Adrenal gland (tissue), 12 donors: Measurements from ENCODE around the gene SLC6A13. TPM values are rescaled to one million over a fixed set of nuclear protein-coding genes. Genes with fewer than 3 reads are reported as not detected.

Experiments
- DNase-seq, 7 donors: peaks; one replicate each; pipeline ENCODE4 v3.0.0-alpha.2; 2019 to 2020
- H3K27ac ChIP-seq, 5 donors: fragments of 200-600 bp; sonication (generic) in 4 of 5; 1 replicate in 3 of 5; 2 replicates in 2 of 5; pipeline versions ENCODE4 v1.5.1 to v1.8.0; 2016 to 2020; ENCODE audit warnings: mild to moderate bottlenecking in 1 of 5
- H3K27me3 ChIP-seq: fragments of 200-600 bp; 2 replicates; pipeline ENCODE4 v1.8.0; 2021
- H3K36me3 ChIP-seq, 2 donors: fragments of 200-600 bp; replicated peaks in 1 of 2; 1 replicate in 1 of 2; 2 replicates in 1 of 2; pipeline versions ENCODE4 v1.5.1 to v1.8.0; 2018 to 2022
- H3K4me1 ChIP-seq, 2 donors: fragments of 200-600 bp; replicated peaks in 1 of 2; 1 replicate in 1 of 2; 2 replicates in 1 of 2; pipeline versions ENCODE4 v1.5.1 to v1.8.0; 2018 to 2021
- H3K4me3 ChIP-seq, 4 donors: fragments of 200-600 bp; sonication (generic) in 3 of 4; one replicate each; pipeline ENCODE4 v1.5.1; 2016 to 2018
- H3K9me3 ChIP-seq, 3 donors: fragments of 200-600 bp; sonication (generic) in 1 of 3; replicated peaks in 1 of 3; 1 replicate in 2 of 3; 2 replicates in 1 of 3; pipeline versions ENCODE4 v1.5.1 to v1.8.0; 2016 to 2021
- CTCF ChIP-seq, 6 experiments: fragments of 450-650 bp in 4 of 6; fragments of 200-600 bp in 2 of 6; sonication (generic) in 1 of 6; IDR thresholded peaks; 1 replicate in 5 of 6; 2 replicates in 1 of 6; pipeline versions ENCODE4 v1.5.1 to v1.8.0; 2016 to 2021; ENCODE audit warnings: antibody characterized with exemption in 6 of 6, mild to moderate bottlenecking in 2 of 6, moderate library complexity in 1 of 6
- POLR2A ChIP-seq, 2 donors: fragments of 450-650 bp; IDR thresholded peaks; one replicate each; pipeline ENCODE4 v1.6.1; 2017; ENCODE audit warnings: antibody characterized with exemption in 2 of 2, mild to moderate bottlenecking in 2 of 2, moderate library complexity in 1 of 2
- WGBS, 4 donors: extraction: QIAGEN DNeasy Blood & Tissue Kit in 2 of 4; methylation state at CpG; one replicate each; pipeline versions ENCODE4 v1.1.5 to v1.1.7; 2013 to 2017; 5-methylcytosine and 5-hydroxymethylcytosine counted together
- intact Hi-C, 2 donors: fragments of 100-400 bp; cut with DNase I; formaldehyde crosslinking; loops; one replicate each; pipeline versions ENCODE4 v1.14.1 to v1.15.0; 2022 to 2023
- polyA plus RNA-seq, 3 donors: library from polyadenylated mRNA; stranded (reverse); fragments of 200-250 nt in 2 of 3; fragments of 350-450 nt in 1 of 3; fragmentation: Illumina TruSeq in 1 of 3; extraction: RNeasy Lipid Tissue Mini Kit (QIAGEN cat#74804) in 1 of 3; gene quantifications; one replicate each; pipeline ENCODE4 v1.2.3, GENCODE V29; 2013 to 2014
- total RNA-seq, 9 donors: library from RNA; depleted of rRNA in 4 of 9; stranded (reverse); fragments of >200 nt in 4 of 9; fragments of 120-200 nt in 1 of 9; fragmentation: NEBNext Ultra II Directional in 1 of 9; extraction: Animal tissue kit (Norgen Biotek cat#: 25700) in 1 of 9; gene quantifications; one replicate each; pipeline versions ENCODE4 v1.1.0 to v1.2.4, GENCODE V29; 2013 to 2023
- donor health status: healthy with polysubstance abuse.
- donor health status: Bipolar disorder and iron deficiency.
- donor health status: DM: yes; HTN: yes; CAD: no.
- donor health status: DM: no; HTN: no; CAD: no.
- donor health status: DM: no; HTN: no; CAD: no.
- donor health status: DM: yes; HTN: yes; CAD: no.

The SLC6A13 gene
- total and polyA plus RNA-seq, 12 donors = 0.22 to 1.0 (median 0.64) TPM; not detected in 6

- DNase-seq = no peak
- no peaks in the 10 kb centered on the region for H3K36me3 ChIP-seq
- H3K4me1 ChIP-seq = peaks cover 0 to 11% of the 10 kb centered on the region in 2 donors
- WGBS, 4 donors = 67 to 80% (median 78%) methylated on average over 13 to 15 of the region's 15 CpGs
- H3K27me3 ChIP-seq = no peaks in the 10 kb centered on the region
- no peak for TF ChIP-seq POLR2A (IDR thresholded peaks at IDR 0.05)
- TF ChIP-seq CTCF (IDR thresholded peaks at IDR 0.05) = no peak
- no peak overlapping the region for H3K4me3 ChIP-seq
- H3K9me3 ChIP-seq = no peaks in the 10 kb centered on the region
- no peak overlapping the region for H3K27ac ChIP-seq
- intact Hi-C loops = no loop called here
Measured at GRCh38 chr12:172732-173161, 89.9 kb downstream of the SLC6A13 start.

GRCh38 chr12:171743-172676 is 90.6 kb downstream of the SLC6A13 start:
- Histone ChIP-seq H3K4me1 (peaks cover 0 to 8% of the 10 kb centered on the region in 2 donors), H3K9me3 (no peaks in the 10 kb centered on the region), H3K27ac (no peak overlapping the region), H3K36me3 (no peaks in the 10 kb centered on the region), H3K27me3 (no peaks in the 10 kb centered on the region), H3K4me3 (no peak overlapping the region)
- no peak for DNase-seq
- 63 to 83% (median 71%) methylated on average over 11 to 18 of the region's 18 CpGs for WGBS, 4 donors
- TF ChIP-seq POLR2A (IDR thresholded peaks at IDR 0.05) (no peak), CTCF (IDR thresholded peaks at IDR 0.05) (no peak)
- intact Hi-C loops = no loop called here

- no peaks in the 10 kb centered on the region for H3K27me3 ChIP-seq
- WGBS, 4 donors = 87 to 95% (median 91%) methylated on average over 10 of the region's 10 CpGs
- H3K36me3 ChIP-seq = no peaks in the 10 kb centered on the region
- no peaks in the 10 kb centered on the region for H3K9me3 ChIP-seq
- peaks cover 0 to 2% of the 10 kb centered on the region in 2 donors for H3K4me1 ChIP-seq
- no peak overlapping the region for H3K27ac ChIP-seq
- TF ChIP-seq CTCF (IDR thresholded peaks at IDR 0.05) (no peak), POLR2A (IDR thresholded peaks at IDR 0.05) (no peak)
- no peak for DNase-seq
- no peak overlapping the region for H3K4me3 ChIP-seq
- intact Hi-C loops = no loop called here
Measured at GRCh38 chr12:171276-171675, 91.4 kb downstream of the SLC6A13 start.

Other genes with a start within 250 kb of the SLC6A13 start
- 1 to 10 TPM in 4 of 9 donors, under 1 TPM in 5; 0.13 to 6.3 (median 0.75) TPM for gene IQSEC3, start 196.1 kb downstream of the SLC6A13 start, total RNA-seq
- 1 to 10 TPM in 2 of 3 donors, under 1 TPM in 1; 0.59 to 5.0 (median 2.1) TPM for gene IQSEC3, start 196.1 kb downstream of the SLC6A13 start, polyA plus RNA-seq
- 1 to 10 TPM in 6 of 9 donors, under 1 TPM in 3; 0.33 to 4.3 (median 1.5) TPM for gene SLC6A12, start 48.7 kb downstream of the SLC6A13 start, total RNA-seq
- 1 to 10 TPM in 1 of 3 donors, under 1 TPM in 2; 0.35 to 2.6 (median 0.57) TPM for gene SLC6A12, start 48.7 kb downstream of the SLC6A13 start, polyA plus RNA-seq
- gene KDM5A, start 126.5 kb upstream of the SLC6A13 start, total RNA-seq = 100 to 1,000 TPM in 1 of 9 donors, 10 to 100 TPM in 8; 29.1 to 104 (median 69.2) TPM
- 10 to 100 TPM in 2 of 3 donors, 1 to 10 TPM in 1; 5.5 to 22.8 (median 21.5) TPM for gene KDM5A, start 126.5 kb upstream of the SLC6A13 start, polyA plus RNA-seq
- 10 to 100 TPM in 5 of 9 donors, 1 to 10 TPM in 4; 5.1 to 47.5 (median 10.1) TPM for gene CCDC77, start 138.8 kb upstream of the SLC6A13 start, total RNA-seq
- gene CCDC77, start 138.8 kb upstream of the SLC6A13 start, polyA plus RNA-seq = 1 to 10 TPM; 5.6 to 9.3 (median 8.6) TPM
- gene B4GALNT3, start 197.1 kb upstream of the SLC6A13 start, total RNA-seq = 10 to 100 TPM in 7 of 9 donors, 1 to 10 TPM in 2; 3.1 to 43.1 (median 28.1) TPM
- gene B4GALNT3, start 197.1 kb upstream of the SLC6A13 start, polyA plus RNA-seq = 10 to 100 TPM; 16.2 to 38.5 (median 30.5) TPM